Measurements from ENCODE around the gene ENGASE.

The ENGASE gene

GRCh38 chr17:79113699-79114457 lies 39.3 kb downstream of the ENGASE start:
- DNase-seq (ENCODE audit: low spot score): no peak

- DNase-seq (ENCODE audit: low spot score): peak; percentile 5
Observed at GRCh38 chr17:79114458-79115301, 40.1 kb downstream of the ENGASE start.

- no peak for DNase-seq (ENCODE audit: low spot score)
Observed at GRCh38 chr17:79115487-79115886, 40.9 kb downstream of the ENGASE start.

- DNase-seq (ENCODE audit: low spot score): no peak
Observed at GRCh38 chr17:79116575-79117368, 42.1 kb downstream of the ENGASE start.

GRCh38 chr17:79117905-79118487 lies 43.4 kb downstream of the ENGASE start:
- DNase-seq (ENCODE audit: low spot score): no peak

GRCh38 chr17:79118924-79119323 lies 44.3 kb downstream of the ENGASE start:
- no peak for DNase-seq (ENCODE audit: low spot score)

GRCh38 chr17:79120259-79120658 lies 45.6 kb downstream of the ENGASE start:
- DNase-seq (ENCODE audit: low spot score): no peak

GRCh38 chr17:79123988-79124387 lies 49.4 kb downstream of the ENGASE start:
- no peak for DNase-seq (ENCODE audit: low spot score)

- DNase-seq (ENCODE audit: low spot score): no peak
Observed at GRCh38 chr17:79124513-79125209, 50.0 kb downstream of the ENGASE start.

- DNase-seq (ENCODE audit: low spot score): no peak
Observed at GRCh38 chr17:79125503-79125902, 50.9 kb downstream of the ENGASE start.

- DNase-seq (ENCODE audit: low spot score): no peak
Observed at GRCh38 chr17:79126139-79126538, 51.5 kb downstream of the ENGASE start.

- no peak for DNase-seq (ENCODE audit: low spot score)
Observed at GRCh38 chr17:79127534-79128135, 53.0 kb downstream of the ENGASE start.

- no peak for DNase-seq (ENCODE audit: low spot score)
Observed at GRCh38 chr17:79129523-79129922, 54.9 kb downstream of the ENGASE start.

GRCh38 chr17:79130536-79131273 lies 56.1 kb downstream of the ENGASE start:
- DNase-seq (ENCODE audit: low spot score): no peak

- DNase-seq (ENCODE audit: low spot score): no peak
Observed at GRCh38 chr17:79131274-79131635, 56.6 kb downstream of the ENGASE start.

GRCh38 chr17:79131701-79132100 lies 57.1 kb downstream of the ENGASE start:
- no peak for DNase-seq (ENCODE audit: low spot score)

- DNase-seq (ENCODE audit: low spot score): no peak
Observed at GRCh38 chr17:79132271-79133064, 57.8 kb downstream of the ENGASE start.

- no peak for DNase-seq (ENCODE audit: low spot score)
Observed at GRCh38 chr17:79133214-79133613, 58.6 kb downstream of the ENGASE start.

GRCh38 chr17:79133985-79134384 lies 59.4 kb downstream of the ENGASE start:
- no peak for DNase-seq (ENCODE audit: low spot score)

GRCh38 chr17:79135011-79135410 lies 60.4 kb downstream of the ENGASE start:
- no peak for DNase-seq (ENCODE audit: low spot score)

Data from kidney tubule cell (primary cell).